Endothelial cell of umbilical vein (primary cell): ENCODE data around the gene ASAP2. TPM values are rescaled to one million over a fixed set of nuclear protein-coding genes. Genes with fewer than 3 reads are reported as not detected.
A peak's percentile ranks its signal among the peaks of the same experiment; 100 is the strongest.

Experiments used
- BruUV-seq: library from RNA; stranded (reverse); fragments of 400-500 nt; replicated peaks from 2 replicates; lab custom pipeline; 2021; lab: Mats Ljungman, UMichigan
- CTCF ChIA-PET: fragments of 300-600, 350-600 bp; sonication (Branson Sonifier 250); formaldehyde crosslinking; loops from one replicate; lab custom pipeline; 2021; ENCODE audit warnings: antibody characterized with exemption, inconsistent platforms; lab: Charles Lee
- POLR2A ChIA-PET: fragments of 300-600, 350-600 bp; sonication (Branson Sonifier 250); formaldehyde crosslinking; loops from one replicate; lab custom pipeline; 2021; ENCODE audit warnings: antibody characterized with exemption, inconsistent platforms; lab: Charles Lee
- DNase-seq: peaks from one replicate; pipeline ENCODE4 v3.0.0-alpha.2; 2011; ENCODE audit warnings: low read depth, low spot score
- FAIRE-seq: peaks from 2 replicates; lab custom pipeline; 2011; peaks lifted over from hg19 to GRCh38; lab: Jason Lieb, UNC
- H2AFZ ChIP-seq: 2 replicates; pipeline ENCODE4 v1.6.0; 2012; ENCODE audit warnings: low read depth, low read length, control low read depth, inconsistent platforms
- H3K27ac ChIP-seq: 2 replicates; pipeline ENCODE4 v1.5.1; 2011; ENCODE audit warnings: low read depth, mild to moderate bottlenecking, control low read depth, low read length, moderate library complexity; ENCODE audit not compliant: insufficient read depth
- H3K27me3 ChIP-seq, 2 experiments: 2 replicates each; pipeline versions ENCODE4 v1.6.0 to v1.6.1; 2011; ENCODE audit warnings: low read length in 2 of 2, mixed read lengths in 1 of 2; ENCODE audit not compliant: control insufficient read depth in 2 of 2, insufficient read depth in 2 of 2
- H3K36me3 ChIP-seq, 2 experiments: 2 replicates in 1 of 2; 3 replicates in 1 of 2; pipeline ENCODE4 v1.5.1; 2011; ENCODE audit warnings: low read length in 2 of 2, mild to moderate bottlenecking in 1 of 2, moderate library complexity in 1 of 2; ENCODE audit not compliant: control insufficient read depth in 2 of 2, insufficient read depth in 2 of 2; ENCODE audit errors: extremely low read depth in 1 of 2
- H3K4me1 ChIP-seq: 3 replicates; pipeline ENCODE4 v1.5.1; 2011; ENCODE audit warnings: mild to moderate bottlenecking, low read length; ENCODE audit not compliant: control insufficient read depth, insufficient read depth; ENCODE audit errors: extremely low read depth
- H3K4me2 ChIP-seq: 2 replicates; pipeline ENCODE4 v1.6.1; 2011; ENCODE audit warnings: low read length, control low read depth, mixed read lengths; ENCODE audit not compliant: insufficient read depth
- H3K4me3 ChIP-seq, 3 experiments: fragments of 200-600 bp in 1 of 3; sonication (generic), shearing (Covaris generic) in 1 of 3; replicated peaks in 1 of 3; 2 replicates each; pipeline ENCODE4 v1.5.1; 2011 to 2016; ENCODE audit warnings: control low read depth in 3 of 3, low read length in 3 of 3, mild to moderate bottlenecking in 2 of 3, inconsistent platforms in 1 of 3, low read depth in 1 of 3, moderate library complexity in 1 of 3; ENCODE audit not compliant: insufficient read depth in 1 of 3
- H3K79me2 ChIP-seq: 2 replicates; pipeline ENCODE4 v1.6.0; 2012; ENCODE audit warnings: low read length, inconsistent platforms; ENCODE audit not compliant: control insufficient read depth, insufficient read depth
- H3K9ac ChIP-seq: replicated peaks from 2 replicates; pipeline ENCODE3; 2011; ENCODE audit warnings: low read length, control low read depth; ENCODE audit not compliant: insufficient read depth; ENCODE audit errors: extremely low read depth
- H3K9me1 ChIP-seq: replicated peaks from 3 replicates; pipeline ENCODE4 v1.6.0; 2011; ENCODE audit warnings: mild to moderate bottlenecking, low read length; ENCODE audit not compliant: control insufficient read depth, insufficient read depth; ENCODE audit errors: extremely low read depth
- H3K9me3 ChIP-seq: replicated peaks from 2 replicates; pipeline ENCODE4 v1.5.1; 2012; ENCODE audit warnings: low read length, inconsistent platforms; ENCODE audit not compliant: control insufficient read depth, insufficient read depth
- H4K20me1 ChIP-seq: replicated peaks from 2 replicates; pipeline ENCODE3; 2011; ENCODE audit warnings: mild to moderate bottlenecking, low read length; ENCODE audit not compliant: control insufficient read depth, insufficient read depth; ENCODE audit errors: extremely low read depth
- CTCF ChIP-seq, 2 donors: IDR thresholded peaks; 1 replicate in 1 of 2; 2 replicates in 1 of 2; pipeline ENCODE4 v1.5.1; 2011; ENCODE audit warnings: low read length in 2 of 2, mild to moderate bottlenecking in 2 of 2, moderate library complexity in 2 of 2, control low read depth in 1 of 2, inconsistent platforms in 1 of 2, low read depth in 1 of 2; ENCODE audit not compliant: insufficient read depth in 1 of 2; ENCODE audit errors: extremely low read depth in 1 of 2
- EZH2 ChIP-seq: IDR thresholded peaks from 2 replicates; pipeline ENCODE4 v1.6.1; 2012; ENCODE audit warnings: borderline replicate concordance, low read depth, mild to moderate bottlenecking, moderate library complexity, low read length, inconsistent platforms; ENCODE audit not compliant: severe bottlenecking
- FOS ChIP-seq: IDR thresholded peaks from 2 replicates; pipeline ENCODE4 v1.6.1; 2011; ENCODE audit warnings: mild to moderate bottlenecking, low read length, moderate library complexity, borderline replicate concordance; ENCODE audit not compliant: insufficient read depth
- GATA2 ChIP-seq: IDR thresholded peaks from 2 replicates; pipeline ENCODE4 v1.7.0; 2011; ENCODE audit warnings: low read depth, mild to moderate bottlenecking, moderate library complexity, mixed read lengths, low read length; ENCODE audit not compliant: insufficient read length, insufficient read depth
- JUN ChIP-seq: IDR thresholded peaks from 2 replicates; pipeline ENCODE4 v1.6.1; 2011; ENCODE audit warnings: borderline replicate concordance, low read depth; ENCODE audit not compliant: insufficient read length, insufficient read depth
- MAX ChIP-seq: IDR thresholded peaks from 2 replicates; pipeline ENCODE4 v1.6.1; 2011; ENCODE audit not compliant: insufficient read depth, insufficient read length
- POLR2A ChIP-seq: IDR thresholded peaks from 2 replicates; pipeline ENCODE4 v1.6.1; 2012; ENCODE audit warnings: low read depth, mild to moderate bottlenecking, control low read depth, low read length
- POLR2AphosphoS5 ChIP-seq: IDR thresholded peaks from 2 replicates; pipeline ENCODE4 v1.6.1; 2012; ENCODE audit warnings: low read depth, mild to moderate bottlenecking, control low read depth, low read length, moderate library complexity; ENCODE audit not compliant: insufficient read depth
- dilution Hi-C: fragments of 300-500 bp; cut with MboI; formaldehyde crosslinking; loops from one replicate; pipeline ENCODE4 v1.15.0; 2019; ENCODE audit warnings: low sequenced_read_pairs; ENCODE audit not compliant: extremely low pct_ligation_motif_present
- intact Hi-C: fragments of 100-400 bp; cut with micrococcal nuclease; formaldehyde crosslinking; loops from one replicate; pipeline ENCODE4 v1.10.0; 2022
- polyA plus RNA-seq, 4 experiments: library from polyadenylated mRNA; depleted of rRNA in 3 of 4; stranded (reverse) in 3 of 4; unstranded in 1 of 4; fragments of >200 nt; gene quantifications; 2 replicates each; pipeline versions ENCODE4 v1.2.1 to v1.2.3, GENCODE V29; 2011 to 2012; ENCODE audit warnings: missing spikeins in 1 of 4
- total RNA-seq: library from RNA; stranded (reverse); gene quantifications from 2 replicates; pipeline ENCODE4 v1.2.3, GENCODE V29; 2021

The ASAP2 gene
- total and polyA plus RNA-seq, 2 donors (not counting 3 experiments of a cell fraction or from before 2014, with no cell fraction given) = 31.1 to 79.2 TPM

- dilution Hi-C loops = no loop called here
- FAIRE-seq = peak; percentile 95
- intact Hi-C loops = loop anchor here (1.0 to 2.0 kb wide), 7 partner anchors 24 to 144 kb away; partner anchors contain the start of gene ASAP2
- H3K9me3 ChIP-seq = no peaks in the 10 kb centered on the region
- POLR2A ChIA-PET = no interaction called here
- CTCF ChIA-PET = interaction anchor here (0.9 to 2.9 kb wide), 18 partner anchors 10 to 86 kb away, joined by 3 to 14 read pairs (median 4); partner anchors contain the start of gene ASAP2
- H3K4me3 ChIP-seq = no peak overlapping the region
- peaks cover under 1 to 5% of the 10 kb centered on the region in 2 experiments for H3K36me3 ChIP-seq
- no peaks in the 10 kb centered on the region for H4K20me1 ChIP-seq
- TF ChIP-seq MAX (no peak), CTCF (IDR thresholded peaks at IDR 0.05; ENCODE audit: extremely low read depth in 1 of 2, insufficient read depth in 1 of 2, low read depth in 1 of 2, low read length in 2 of 2) (peak in 1 of 2 donors; percentile 33), JUN (peak; percentile 94), POLR2AphosphoS5 (peak; percentile 94), EZH2 (no peak), FOS (peak; percentile 99), POLR2A (peak; percentile 76), GATA2 (peak; percentile 43)
- peak overlapping the region; percentile 49 for H3K9ac ChIP-seq
- TSS peak; percentile 93 for BruUV-seq
- peaks cover 39% of the 10 kb centered on the region for H3K4me1 ChIP-seq
- H3K27ac ChIP-seq = peak overlapping the region; percentile 86
- DNase-seq = peak; percentile 93
- H3K79me2 ChIP-seq = peaks cover 56% of the 10 kb centered on the region
- H3K27me3 ChIP-seq = no peaks in the 10 kb centered on the region
- no peak overlapping the region for H2AFZ ChIP-seq
- peak overlapping the region; percentile 46 for H3K4me2 ChIP-seq
- no peaks in the 10 kb centered on the region for H3K9me1 ChIP-seq
These were observed 80.9 kb downstream of the ASAP2 start for GRCh38 chr2:9287400-9288045.
